T47D (cell line): Measurements from ENCODE around the gene TNFRSF14.

Experiments used
- DNase-seq, 2 experiments: peaks; one replicate each; pipeline versions ENCODE4 v3.0.0 to v3.0.0-alpha.2; 2011 to 2012; ENCODE audit warnings: low read depth in 1 of 2, low spot score in 1 of 2
- JUND ChIP-seq: IDR thresholded peaks from 2 replicates; pipeline ENCODE4 v1.6.1; 2012; ENCODE audit warnings: low read depth
- in situ Hi-C: cut with HindIII; loops from 2 replicates; pipeline ENCODE4 v1.10.0; 2016; ENCODE audit warnings: low sequenced_read_pairs, low pct_unique_long_range_greater_than_20kb

Gene TNFRSF14

DNA sequence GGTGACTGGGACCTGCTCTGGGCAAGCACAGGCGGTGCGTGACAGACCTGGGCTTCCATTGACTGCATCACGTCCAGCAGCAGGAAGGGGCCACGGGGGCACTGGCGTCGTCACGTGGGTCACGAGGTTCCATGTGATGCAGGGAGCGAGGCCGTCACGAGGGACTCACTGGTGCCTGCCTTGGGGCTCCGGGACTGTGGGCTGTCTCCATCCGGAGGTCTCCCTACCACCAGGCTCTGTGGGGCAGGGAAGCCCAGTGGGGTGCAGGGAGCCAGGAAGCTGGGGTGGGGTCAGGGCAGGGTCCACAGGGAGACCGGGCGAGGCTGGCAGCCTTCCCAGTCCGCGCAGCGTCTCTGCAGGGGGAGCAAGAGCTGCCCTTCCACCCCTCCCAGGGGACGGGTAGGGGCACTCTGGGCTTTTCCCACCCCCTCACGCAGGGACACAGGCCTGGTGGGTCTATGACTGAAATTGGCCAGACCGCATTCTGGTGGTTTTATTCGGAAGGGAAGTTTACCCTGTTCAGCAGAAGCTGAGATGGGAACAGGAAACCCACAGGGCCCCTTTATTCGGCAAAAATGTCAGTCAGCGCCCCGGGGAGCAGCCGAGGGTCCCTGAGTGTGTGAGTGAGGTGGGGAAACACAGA, 416 bp upstream of the TNFRSF14 start:
- in situ Hi-C loops = no loop called here
- no peak for DNase-seq
- no peak for TF ChIP-seq JUND

DNA sequence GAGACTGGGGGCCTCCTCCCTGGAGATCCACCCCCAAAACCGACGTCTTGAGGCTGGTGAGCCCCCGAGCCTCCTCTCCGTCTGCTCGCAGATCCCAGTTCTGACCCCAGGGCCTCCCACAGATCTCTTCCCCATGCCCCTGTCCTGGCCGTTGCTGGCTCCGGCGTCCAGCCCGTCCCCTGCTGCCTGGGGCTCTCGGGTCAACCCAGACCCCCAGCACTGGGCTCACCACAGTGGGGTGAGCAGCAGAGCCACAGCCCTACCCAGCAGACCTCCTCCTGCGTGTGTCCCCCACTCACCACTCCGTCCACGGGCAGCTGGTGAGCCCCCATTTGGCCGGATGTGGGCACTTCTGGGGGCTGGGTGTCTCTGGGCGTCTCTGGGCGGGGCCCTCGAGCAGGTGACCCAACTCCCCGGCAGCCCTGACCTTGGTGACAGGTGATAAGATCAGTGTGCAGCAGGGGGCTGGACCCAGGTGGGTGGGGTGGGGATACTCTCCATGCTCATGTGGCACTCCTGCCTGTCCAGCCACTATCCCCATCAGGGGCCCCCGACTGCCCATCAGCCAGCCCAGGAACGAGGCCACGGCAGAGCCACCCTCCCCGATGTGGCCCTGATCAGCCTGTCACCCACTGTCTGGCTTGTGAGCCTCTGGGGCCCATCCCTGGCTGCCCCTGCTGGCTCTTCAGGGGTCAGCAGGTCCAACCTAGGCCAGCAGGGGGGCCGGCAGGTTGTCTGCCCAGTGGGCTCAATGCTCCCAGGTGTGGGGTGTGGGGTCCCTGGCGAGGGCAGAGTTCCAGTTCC, 709 bp downstream of the TNFRSF14 start:
- DNase-seq = no peak
- TF ChIP-seq JUND = no peak

DNA sequence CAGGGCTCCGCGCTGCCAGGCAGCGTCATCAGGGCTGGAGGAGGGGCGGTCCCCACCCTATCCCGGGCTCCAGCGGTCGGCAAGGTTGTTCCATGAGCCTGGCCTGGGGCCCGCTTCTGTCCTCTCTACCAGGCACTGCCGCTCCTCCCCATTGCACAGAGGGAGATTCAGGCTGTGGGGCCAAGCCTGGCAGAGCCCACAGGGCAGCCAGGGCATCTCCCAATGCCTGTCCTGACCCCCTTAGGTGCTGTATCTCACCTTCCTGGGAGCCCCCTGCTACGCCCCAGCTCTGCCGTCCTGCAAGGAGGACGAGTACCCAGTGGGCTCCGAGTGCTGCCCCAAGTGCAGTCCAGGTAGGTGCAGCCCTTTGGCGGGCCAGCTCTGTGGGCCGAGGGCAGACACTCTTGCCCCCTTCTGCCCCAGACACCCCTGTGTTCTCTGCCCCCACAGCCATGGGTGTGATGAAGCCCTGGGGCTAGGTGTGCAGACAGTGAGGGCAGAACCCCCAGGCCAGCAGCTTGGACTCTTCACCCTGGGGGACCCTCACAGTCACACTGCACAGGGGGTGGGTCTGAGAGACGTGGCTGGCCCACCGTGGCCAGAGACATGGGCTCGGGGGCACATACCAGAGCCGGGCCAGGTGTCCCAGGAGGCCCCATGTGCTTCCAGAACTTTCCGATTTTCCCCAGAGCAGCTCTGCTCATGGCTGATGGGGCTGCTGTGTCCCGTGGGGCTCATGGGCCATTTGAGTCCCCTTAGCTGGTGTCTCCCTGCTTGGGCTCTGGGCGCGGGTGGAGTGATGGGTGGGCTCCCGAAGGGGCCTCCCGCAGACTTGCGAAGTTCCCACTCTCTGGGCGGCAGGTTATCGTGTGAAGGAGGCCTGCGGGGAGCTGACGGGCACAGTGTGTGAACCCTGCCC, 1.6 kb downstream of the TNFRSF14 start:
- no peak for TF ChIP-seq JUND
- in situ Hi-C loops = no loop called here
- DNase-seq = no peak

More for the DNA sequence above, 709 bp downstream of the TNFRSF14 start:
- in situ Hi-C loops = no loop called here

DNA sequence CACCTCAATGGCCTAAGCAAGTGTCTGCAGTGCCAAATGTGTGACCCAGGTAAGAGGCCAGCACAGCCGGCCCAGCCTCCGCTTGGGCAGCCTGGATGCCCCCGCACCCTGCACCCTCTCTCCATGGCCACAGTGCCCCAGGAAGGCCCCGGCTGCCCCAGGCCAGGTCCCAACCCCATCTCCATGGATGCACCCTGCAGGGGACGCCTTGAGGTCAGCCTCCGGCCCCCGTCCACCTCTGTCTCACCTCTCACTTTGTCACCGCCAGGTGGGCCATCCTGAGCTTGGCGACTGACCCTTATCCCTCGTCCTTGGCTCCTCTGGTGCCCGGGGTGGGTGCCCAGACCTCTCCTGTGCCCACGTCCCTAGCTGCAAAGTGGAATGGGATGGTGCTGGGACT, 2.2 kb downstream of the TNFRSF14 start:
- in situ Hi-C loops = no loop called here
- DNase-seq = no peak
- no peak for TF ChIP-seq JUND

DNA sequence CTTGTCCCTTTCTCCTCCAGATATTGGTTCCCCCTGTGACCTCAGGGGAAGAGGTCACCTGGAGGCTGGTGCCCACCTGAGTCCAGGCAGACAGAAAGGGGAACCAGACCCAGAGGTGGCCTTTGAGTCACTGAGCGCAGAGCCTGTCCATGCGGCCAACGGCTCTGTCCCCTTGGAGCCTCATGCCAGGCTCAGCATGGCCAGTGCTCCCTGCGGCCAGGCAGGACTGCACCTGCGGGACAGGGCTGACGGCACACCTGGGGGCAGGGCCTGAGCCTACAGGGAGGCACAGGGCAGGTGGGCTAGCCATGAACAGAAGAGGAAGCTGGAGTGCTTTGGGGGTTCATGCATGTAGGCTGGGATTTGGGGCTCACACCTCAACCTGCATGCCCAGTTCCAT, 2.7 kb downstream of the TNFRSF14 start:
- no peak for TF ChIP-seq JUND
- in situ Hi-C loops = no loop called here
- DNase-seq = no peak

DNA sequence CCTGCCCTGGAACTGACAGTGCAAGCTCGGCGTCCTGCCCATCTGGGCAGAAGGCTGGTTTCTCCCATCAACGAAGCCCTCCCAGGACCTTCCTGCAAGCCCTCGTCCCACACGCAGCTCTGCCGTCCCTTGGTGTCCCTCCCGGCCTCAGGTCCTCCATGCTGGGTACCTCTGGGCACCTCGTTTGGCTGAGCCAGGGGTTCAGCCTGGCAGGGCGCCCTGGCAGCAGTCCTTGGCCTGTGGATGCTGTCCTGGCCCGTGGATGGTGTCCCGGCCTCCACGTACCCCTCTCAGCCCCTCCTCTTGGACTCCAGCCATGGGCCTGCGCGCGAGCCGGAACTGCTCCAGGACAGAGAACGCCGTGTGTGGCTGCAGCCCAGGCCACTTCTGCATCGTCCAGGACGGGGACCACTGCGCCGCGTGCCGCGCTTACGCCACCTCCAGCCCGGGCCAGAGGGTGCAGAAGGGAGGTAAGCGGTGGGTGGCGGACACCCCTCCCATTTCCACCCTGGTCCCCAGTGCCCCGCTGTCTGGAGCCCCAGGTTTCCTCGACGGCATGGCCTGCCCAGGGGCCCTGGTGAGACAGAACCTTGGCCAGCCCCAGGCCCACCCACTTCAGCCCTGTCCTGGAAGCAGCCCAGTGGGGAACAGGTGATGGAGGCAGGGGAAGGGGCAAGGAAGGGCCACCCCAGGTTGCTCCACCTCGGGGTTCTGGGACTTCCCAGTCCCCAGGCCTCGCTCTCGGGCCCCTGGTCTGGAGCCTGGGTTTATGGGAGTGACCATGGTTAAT, 3.5 kb downstream of the TNFRSF14 start:
- in situ Hi-C loops = no loop called here
- DNase-seq = no peak
- TF ChIP-seq JUND = no peak

DNA sequence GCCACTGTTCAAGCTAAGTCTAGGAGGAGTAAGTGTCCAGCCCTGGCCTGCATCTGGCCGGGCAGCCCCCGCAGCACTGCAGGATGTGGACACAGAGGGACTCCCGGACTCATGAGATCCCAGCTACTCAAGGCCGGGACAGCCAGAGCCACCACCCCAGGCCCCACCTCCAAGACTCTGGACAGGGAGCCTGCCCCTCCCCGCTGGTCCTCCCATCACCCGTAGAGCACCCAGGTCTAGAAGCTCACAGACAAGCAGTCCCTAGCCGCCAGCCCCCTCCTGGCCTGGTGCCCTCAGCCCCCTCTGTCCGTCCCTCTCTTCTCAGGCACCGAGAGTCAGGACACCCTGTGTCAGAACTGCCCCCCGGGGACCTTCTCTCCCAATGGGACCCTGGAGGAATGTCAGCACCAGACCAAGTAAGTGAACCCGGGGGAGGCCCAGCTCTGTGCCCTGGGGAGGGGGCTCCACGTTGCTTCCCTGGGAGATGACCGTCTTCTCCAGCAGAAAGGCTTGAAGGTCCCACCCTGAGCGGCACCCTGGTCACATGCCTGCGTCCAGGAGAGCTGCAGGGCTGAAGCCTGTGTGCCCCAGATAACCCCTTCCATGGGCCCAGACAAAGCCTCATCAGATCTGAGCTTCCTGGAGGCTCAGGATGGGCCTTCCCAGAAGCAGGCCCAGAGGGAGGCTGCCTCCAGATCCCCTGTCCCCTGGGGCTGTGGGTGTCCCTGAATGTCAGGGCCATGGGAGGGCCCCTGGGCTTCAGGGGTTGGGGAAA, 4.3 kb downstream of the TNFRSF14 start:
- in situ Hi-C loops = no loop called here
- TF ChIP-seq JUND = no peak

DNA sequence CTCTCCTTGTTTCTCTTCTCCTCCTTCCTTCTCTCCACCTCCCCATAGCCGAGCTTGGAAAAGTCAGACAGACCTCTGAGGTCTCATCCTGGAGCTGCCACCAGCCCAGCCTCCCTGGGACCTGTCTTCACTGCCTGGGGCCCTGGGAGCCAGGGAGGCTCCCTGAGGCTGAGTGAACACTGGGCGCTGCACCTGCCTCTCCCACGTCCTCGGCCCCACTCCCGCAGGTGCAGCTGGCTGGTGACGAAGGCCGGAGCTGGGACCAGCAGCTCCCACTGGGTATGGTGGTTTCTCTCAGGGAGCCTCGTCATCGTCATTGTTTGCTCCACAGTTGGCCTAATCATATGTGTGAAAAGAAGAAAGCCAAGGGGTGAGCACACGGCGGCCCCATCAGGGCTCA, 5.3 kb downstream of the TNFRSF14 start:
- no peak for TF ChIP-seq JUND
- in situ Hi-C loops = no loop called here
- no peak for DNase-seq

More for the DNA sequence above, 4.3 kb downstream of the TNFRSF14 start:
- no peak for DNase-seq

DNA sequence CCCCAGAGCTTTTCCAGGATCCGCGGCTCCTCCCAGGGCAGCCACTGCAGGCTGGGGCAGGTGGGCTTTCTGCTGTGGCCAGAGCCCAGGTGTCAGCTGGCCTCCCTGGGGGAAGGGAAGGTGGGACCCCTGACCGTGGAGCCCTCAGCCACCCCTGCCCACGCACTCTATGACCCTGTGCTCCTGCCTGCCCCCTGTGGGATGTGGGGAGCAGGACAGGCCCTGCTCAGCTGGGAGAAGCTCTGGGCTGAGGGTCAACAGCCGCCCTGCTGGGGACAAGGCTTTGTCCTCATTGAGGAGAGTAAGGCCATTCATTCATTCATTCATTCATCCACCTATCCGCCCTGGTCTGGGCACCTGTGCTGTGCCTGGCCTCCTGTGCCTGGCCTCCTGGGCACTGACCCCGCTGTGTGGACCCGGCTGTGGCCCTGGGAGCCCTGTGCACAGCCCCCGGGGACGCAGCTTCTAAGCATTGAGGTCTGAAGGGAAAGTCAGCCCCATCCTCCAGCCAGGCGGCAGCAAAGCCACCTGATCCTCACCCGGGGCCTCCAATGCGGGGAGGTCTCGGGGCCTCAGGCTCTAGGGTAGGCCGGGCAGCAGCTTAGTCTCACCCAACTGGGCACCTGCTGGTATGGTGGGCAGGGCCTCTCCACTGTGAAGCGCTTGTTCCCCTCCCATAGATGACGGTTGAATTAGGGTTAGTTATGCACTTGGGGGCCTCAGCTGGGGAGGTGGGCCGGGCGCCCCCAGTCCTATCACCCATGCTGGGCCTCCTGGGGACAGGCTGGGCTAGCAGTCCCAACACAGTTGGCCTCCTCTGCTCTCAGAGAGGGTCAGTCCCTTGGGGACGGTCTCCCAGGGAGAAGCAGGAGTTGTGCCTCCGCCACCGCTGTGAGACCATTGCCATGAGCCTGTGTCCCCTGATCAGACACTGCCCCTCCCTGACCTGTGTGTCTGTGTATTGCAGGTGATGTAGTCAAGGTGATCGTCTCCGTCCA, 6.0 kb downstream of the TNFRSF14 start:
- no peak for DNase-seq
- TF ChIP-seq JUND = no peak
- in situ Hi-C loops = no loop called here

DNA sequence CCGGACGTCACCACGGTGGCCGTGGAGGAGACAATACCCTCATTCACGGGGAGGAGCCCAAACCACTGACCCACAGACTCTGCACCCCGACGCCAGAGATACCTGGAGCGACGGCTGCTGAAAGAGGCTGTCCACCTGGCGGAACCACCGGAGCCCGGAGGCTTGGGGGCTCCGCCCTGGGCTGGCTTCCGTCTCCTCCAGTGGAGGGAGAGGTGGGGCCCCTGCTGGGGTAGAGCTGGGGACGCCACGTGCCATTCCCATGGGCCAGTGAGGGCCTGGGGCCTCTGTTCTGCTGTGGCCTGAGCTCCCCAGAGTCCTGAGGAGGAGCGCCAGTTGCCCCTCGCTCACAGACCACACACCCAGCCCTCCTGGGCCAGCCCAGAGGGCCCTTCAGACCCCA, 7.0 kb downstream of the TNFRSF14 start:
- in situ Hi-C loops = no loop called here
- TF ChIP-seq JUND = no peak
- no peak for DNase-seq
